HG03103 (cell line): ENCODE data around the gene PDZD7.

Experiments used
- ATAC-seq: cut with Tn5 transposase; IDR thresholded peaks from one replicate; pipeline ENCODE4 v1.9.1; 2021; ENCODE audit warnings: low read depth; ENCODE audit not compliant: unreplicated experiment

PDZD7 gene

DNA sequence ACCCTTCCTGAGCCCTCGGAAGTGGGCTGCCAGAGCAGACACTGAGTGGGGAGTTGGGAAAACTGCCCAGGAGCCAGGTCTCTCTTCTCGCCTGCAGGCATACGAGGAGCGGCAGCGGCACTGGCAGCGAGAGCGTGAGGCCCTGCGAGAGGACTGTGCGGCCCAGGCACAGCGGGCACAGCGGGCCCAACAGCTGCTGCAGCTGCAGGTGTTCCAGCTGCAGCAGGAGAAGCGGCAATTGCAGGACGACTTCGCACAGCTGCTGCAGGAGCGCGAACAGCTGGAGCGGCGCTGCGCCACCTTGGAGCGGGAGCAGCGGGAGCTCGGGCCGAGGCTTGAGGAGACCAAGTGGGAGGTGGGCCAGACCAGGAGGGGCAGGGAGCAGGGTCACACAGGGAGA, 25.6 kb downstream of the PDZD7 start:
- no peak for ATAC-seq

DNA sequence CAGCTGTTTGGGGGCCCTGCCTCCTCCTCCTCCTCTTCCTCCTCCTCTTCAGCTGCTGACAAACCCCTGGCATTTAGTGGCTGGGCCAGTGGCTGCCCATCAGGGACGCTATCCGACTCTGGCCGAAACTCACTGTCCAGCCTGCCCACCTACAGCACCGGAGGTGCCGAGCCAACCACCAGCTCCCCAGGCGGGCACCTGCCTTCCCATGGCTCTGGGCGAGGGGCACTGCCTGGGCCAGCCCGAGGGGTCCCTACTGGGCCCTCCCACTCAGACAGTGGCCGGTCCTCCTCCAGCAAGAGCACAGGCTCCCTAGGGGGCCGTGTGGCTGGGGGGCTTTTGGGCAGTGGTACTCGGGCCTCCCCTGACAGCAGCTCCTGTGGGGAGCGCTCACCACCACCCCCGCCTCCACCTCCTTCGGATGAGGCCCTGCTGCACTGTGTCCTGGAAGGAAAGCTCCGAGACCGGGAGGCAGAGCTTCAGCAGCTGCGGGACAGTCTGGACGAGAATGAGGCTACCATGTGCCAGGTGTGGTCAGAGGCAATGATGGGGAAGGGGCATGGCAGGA, 27.2 kb downstream of the PDZD7 start:
- ATAC-seq, result no peak

DNA sequence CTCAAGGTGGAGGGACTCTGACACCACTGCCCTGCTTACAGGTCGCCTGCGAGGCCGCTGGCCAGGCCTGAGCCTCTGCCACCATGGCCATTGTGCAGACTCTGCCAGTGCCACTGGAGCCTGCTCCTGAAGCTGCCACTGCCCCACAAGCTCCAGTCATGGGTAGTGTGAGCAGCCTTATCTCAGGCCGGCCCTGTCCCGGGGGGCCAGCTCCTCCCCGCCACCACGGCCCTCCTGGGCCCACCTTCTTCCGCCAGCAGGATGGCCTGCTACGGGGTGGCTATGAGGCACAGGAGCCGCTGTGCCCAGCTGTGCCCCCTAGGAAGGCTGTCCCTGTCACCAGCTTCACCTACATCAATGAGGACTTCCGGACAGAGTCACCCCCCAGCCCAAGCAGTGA, 28.5 kb downstream of the PDZD7 start:
- ATAC-seq, result no peak

DNA sequence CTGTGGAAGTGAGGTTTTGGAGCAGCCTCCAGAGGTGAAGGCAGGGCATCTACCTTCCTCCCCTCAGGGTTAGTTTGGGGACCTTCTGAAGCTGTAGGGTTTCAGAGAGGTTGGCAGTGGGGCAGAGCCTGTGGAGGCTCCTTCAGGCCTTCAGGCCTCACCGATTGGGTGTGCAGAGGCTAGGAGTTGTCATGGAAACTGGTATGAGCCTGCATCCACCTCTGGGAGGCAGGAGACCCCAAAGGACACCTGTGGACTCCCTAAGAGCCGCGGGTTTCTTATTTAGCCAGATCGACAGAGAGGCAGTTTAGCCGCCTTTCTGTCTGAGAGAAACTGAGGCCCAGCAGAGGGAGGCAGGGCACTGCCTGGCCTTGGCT, 29.3 kb downstream of the PDZD7 start:
- ATAC-seq, result no peak

- no peak for ATAC-seq
Measured at GRCh38 chr10:101000915-101001658, 29.8 kb downstream of the PDZD7 start.

DNA sequence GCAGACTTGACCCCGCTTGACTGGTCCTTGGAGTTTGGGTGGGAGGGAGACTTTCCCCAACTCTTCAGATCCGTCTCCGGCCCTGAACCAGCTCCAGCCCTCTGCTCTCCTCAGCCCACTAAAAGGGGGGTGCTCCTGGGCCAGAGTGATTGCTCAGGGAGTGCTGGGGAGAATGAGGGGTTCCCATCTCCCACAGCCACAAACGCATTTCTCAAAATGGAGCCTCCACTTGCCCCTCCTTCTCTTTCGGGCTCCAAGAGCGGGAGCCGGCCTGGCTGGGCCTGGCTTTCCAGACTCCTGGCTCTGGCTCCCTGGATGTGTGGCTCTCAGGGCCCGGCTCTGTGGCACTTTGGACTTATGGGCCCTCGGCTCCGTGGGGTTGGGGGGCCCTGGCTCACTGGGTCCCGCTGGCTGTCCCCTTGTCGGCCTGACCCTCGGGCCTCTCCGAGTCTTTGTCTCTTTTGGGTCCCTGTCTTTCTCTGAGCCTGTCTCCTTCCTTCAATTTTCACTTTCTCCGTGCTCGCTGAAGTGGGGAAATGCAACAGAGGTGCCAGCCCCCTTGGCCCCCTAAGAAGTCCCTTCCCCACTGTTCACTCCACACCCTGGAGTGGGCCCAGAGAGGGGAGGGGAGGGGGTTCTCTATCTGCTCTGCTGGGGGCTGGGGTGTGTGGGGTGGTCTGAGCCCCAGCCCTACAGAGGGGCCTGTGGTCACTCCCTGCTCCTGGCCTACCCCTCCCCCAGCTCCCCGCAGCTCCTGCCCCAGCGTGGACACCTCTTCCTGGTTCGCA, 30.6 kb downstream of the PDZD7 start:
- no peak for ATAC-seq

DNA sequence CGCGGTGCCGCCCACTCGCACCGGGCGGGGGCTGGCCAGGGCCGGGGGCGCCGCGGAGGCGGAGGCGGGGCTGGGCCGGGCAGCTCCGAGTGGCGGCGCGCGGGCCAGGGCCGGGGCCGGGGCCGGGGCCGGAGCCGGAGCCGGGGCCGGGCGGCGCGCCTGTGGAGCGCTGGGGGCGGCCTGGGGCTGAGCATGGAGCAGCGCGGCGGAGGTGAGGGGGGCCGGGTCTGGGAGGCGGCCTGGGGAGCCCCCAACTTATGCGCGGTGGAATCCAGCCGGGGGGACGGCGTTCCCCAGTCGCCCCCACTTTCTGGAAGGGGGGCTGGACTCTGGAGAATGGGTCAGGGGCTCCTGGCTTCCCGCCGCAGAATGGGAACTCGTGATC, 31.2 kb downstream of the PDZD7 start, which contains the start of gene LZTS2:
LZTS2 (plus strand) TSS at position 67 of the 385 bp plus-strand sequence. CDS start 2,731 bp downstream, outside the sequence.
- no peak for ATAC-seq

GRCh38 chr10:100998991-100999741, 31.8 kb downstream of the PDZD7 start:
- ATAC-seq, result no peak

DNA sequence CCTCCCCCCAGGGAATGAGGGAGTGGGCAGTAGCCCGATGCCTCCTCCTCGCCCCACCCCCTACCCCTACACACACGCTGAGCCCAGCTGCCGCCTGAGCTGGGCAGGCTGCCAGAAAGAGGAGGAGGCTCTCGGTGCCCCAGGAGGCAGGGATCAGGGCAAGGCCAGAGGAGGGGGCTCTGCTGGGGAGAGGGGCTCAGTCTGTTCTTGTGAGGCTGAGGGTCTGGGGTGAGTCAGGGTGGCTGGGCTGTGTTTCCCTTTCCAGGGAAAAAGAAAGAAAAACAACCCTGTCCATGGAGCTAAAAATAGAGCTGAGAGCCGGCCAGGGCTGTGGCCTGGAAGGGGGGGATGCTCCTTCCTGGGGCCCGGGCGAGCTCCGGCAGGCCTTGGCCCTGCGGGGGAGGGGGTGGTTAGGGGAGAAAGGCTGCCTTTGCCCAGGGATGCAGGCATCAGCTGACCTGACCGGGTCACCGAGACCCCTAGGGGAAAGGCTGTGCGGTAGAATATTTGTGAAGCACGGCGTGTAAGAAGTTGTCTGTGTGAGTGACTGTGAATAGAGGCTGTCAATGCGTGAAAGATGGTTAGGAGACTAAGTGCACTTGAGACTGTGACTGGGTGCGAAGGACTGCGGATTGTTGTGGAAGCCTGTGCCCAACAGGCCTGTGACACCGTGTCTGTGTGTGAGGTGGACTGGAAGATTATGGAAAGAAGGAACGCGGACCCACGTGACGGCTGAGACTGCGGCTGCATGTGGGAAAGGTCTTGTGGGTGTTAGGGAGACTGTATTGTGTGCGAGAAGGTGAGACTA, 32.5 kb downstream of the PDZD7 start:
- no peak for ATAC-seq

DNA sequence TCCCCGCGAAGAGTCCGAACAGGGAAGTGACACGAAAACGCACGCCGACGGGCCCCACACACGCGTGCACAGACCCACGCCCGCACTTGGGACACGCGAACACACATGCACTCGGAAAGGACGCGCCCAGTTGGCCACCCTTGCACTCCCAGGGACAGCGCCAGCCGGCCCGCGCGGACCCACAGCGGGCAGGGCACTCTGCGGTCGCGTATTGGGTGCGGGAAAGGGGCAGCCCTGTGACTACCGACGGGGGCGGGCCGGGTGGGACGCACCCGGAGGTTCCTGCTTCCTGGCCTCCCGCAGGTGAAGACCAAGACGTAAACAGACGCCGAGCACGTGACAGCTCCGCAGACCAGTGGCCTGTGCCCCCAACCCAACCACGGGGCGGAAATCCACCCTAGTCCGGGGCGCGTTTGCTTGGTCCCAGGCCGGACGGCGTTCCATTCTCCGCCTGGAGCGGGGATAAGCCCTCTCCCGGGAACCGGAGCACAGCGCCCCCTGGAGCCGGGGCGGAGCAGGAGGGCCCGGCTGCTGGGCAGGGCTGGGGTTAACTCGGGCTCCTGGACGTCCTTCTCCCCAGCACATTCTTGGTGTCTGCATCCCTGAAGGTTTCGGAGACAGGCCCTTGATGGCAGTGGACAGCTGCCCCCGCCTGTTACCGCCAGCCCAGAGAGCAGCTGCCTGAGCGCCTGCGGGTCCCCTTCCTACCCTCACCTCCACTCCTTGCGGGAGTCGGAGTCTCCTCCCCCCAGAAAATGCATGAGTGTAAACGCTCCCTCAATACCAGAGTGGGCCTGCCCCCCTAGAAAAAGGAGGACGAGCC, 33.4 kb downstream of the PDZD7 start:
- no peak for ATAC-seq

GRCh38 chr10:100996678-100997359, 34.1 kb downstream of the PDZD7 start:
- no peak for ATAC-seq

DNA sequence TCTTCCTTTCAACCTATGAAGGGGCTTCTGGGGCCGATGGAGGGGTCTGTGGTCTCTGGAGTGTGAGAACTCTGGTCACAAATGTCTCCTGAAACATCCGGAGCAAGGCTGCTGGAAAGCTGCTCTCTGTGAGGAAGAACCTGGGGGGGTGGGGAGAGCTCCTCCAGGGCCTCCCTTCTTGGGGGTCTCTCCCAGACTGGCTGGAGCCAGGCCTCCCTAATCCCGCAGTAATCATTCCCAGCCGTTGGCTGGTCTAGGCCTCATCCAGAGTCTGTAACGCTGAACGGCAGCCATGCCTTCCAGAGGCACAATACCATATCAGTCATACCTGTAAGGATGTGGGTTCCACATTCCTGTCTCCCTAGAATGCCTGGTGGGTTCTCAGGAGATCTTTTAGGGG, 35.7 kb downstream of the PDZD7 start:
- no peak for ATAC-seq

- no peak for ATAC-seq
Measured at GRCh38 chr10:100993986-100994708, 36.8 kb downstream of the PDZD7 start.

GRCh38 chr10:100989088-100989487, 41.8 kb downstream of the PDZD7 start:
- no peak for ATAC-seq

GRCh38 chr10:100988166-100988565, 42.8 kb downstream of the PDZD7 start:
- no peak for ATAC-seq

DNA sequence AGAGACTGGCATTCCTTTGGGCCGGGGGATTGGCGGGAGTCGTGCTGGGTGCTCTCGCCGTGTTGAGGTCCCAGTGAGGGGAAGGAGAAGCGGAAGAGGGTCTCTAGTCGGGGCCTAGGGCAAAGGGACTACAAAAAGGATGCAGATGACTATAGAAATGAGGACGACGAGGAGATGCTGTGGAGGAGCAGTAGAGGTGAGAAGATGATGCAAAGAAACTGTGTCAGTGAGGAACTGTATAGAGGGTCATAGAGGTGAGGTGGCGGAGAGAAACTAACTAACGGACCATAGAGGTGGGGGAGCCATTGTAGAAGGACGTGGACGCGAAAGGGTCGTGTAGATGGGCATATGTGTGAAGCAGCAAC, 43.3 kb downstream of the PDZD7 start:
- peak; percentile 18 for ATAC-seq

GRCh38 chr10:100986952-100987684, 43.8 kb downstream of the PDZD7 start, which contains the start of the genes MRPL43 and TWNK:
Gene MRPL43 (minus strand): TSS chr10:100987497. CDS start chr10:100987443, 54 bp downstream.
Gene TWNK (plus strand): TSS chr10:100987543. CDS start chr10:100988211, 668 bp downstream.
- ATAC-seq, result peak; percentile 84
